HEK293 (cell line): ENCODE data around the gene SLC7A1.

Experiments used
- EGR2 ChIP-seq: fragments of 450-650 bp; formaldehyde crosslinking; IDR thresholded peaks from 2 replicates; pipeline ENCODE4 v1.5.1; 2016; ENCODE audit warnings: low read depth, missing biosample characterization, missing genetic modification characterization
- HOXD13 ChIP-seq: sonication (generic); formaldehyde crosslinking; IDR thresholded peaks from 2 replicates; pipeline ENCODE4 v1.8.0; 2022; ENCODE audit warnings: missing genetic modification reagents, borderline replicate concordance
- ZFP41 ChIP-seq: fragments of 450-650 bp; formaldehyde crosslinking; IDR thresholded peaks from 2 replicates; pipeline ENCODE4 v1.5.1; 2016; ENCODE audit warnings: missing biosample characterization, missing genetic modification characterization, borderline replicate concordance
- ZNF302 ChIP-seq: fragments of 450-650 bp; formaldehyde crosslinking; IDR thresholded peaks from 2 replicates; pipeline ENCODE4 v1.5.1; 2016; ENCODE audit warnings: missing biosample characterization, missing genetic modification characterization, low read depth
- ZNF776 ChIP-seq: fragments of 450-650 bp; formaldehyde crosslinking; IDR thresholded peaks from 2 replicates; pipeline ENCODE4 v1.5.0; 2017; ENCODE audit warnings: missing biosample characterization, missing genetic modification characterization, borderline replicate concordance
- TF ChIP-seq, protein P1 (sequence below): fragments of 450-650 bp; formaldehyde crosslinking; IDR thresholded peaks from 2 replicates; pipeline ENCODE4 v1.5.1; 2016; ENCODE audit warnings: missing biosample characterization, missing genetic modification characterization
- TF ChIP-seq, protein P2 (sequence below): fragments of 450-650 bp; formaldehyde crosslinking; conservative IDR thresholded peaks from 2 replicates; pipeline ENCODE4 v1.5.1; 2016; ENCODE audit warnings: low read depth, missing biosample characterization, missing genetic modification characterization
- TF ChIP-seq, protein P3 (sequence below): sonication (generic); formaldehyde crosslinking; IDR thresholded peaks from 2 replicates; pipeline ENCODE4 v1.8.1; 2022; ENCODE audit warnings: mild to moderate bottlenecking, moderate library complexity, missing genetic modification reagents
- TF ChIP-seq, protein P4 (sequence below): fragments of 450-650 bp; formaldehyde crosslinking; IDR thresholded peaks from 2 replicates; pipeline ENCODE4 v1.5.1; 2016; ENCODE audit warnings: missing biosample characterization, missing genetic modification characterization

DNA sequence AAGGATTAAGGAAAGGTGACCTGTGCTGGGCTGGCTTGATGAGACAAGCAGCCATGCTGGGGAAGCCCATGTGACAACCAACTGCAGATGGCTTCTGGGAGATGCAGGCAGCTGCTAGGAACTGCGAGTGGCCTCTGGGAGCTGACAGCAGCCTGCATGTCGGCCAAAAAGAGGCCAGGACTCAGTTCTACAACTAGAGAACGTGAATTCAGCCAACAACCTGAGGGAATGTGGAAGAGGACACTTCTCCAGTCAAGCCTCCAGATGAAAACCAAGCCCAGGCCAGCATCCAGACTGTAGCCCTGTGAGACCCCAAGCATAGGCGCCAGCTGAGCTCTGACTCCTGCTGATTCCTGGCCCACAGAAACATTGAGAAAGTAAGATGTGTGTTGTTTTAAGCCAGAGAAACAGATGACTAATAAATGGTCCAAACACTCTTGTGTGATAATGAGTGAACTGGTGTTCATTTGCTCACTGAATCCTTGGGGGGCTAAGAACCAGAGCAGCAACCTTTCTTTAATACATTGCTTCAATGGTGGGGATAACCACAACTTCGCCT is 45.0 kb downstream of the SLC7A1 start:
- TF ChIP-seq ZFP41 (tag by site-specific recombination): no peak
- TF ChIP-seq HOXD13 (CRISPR knock-in tag): no peak
- TF ChIP-seq, protein P1, sequence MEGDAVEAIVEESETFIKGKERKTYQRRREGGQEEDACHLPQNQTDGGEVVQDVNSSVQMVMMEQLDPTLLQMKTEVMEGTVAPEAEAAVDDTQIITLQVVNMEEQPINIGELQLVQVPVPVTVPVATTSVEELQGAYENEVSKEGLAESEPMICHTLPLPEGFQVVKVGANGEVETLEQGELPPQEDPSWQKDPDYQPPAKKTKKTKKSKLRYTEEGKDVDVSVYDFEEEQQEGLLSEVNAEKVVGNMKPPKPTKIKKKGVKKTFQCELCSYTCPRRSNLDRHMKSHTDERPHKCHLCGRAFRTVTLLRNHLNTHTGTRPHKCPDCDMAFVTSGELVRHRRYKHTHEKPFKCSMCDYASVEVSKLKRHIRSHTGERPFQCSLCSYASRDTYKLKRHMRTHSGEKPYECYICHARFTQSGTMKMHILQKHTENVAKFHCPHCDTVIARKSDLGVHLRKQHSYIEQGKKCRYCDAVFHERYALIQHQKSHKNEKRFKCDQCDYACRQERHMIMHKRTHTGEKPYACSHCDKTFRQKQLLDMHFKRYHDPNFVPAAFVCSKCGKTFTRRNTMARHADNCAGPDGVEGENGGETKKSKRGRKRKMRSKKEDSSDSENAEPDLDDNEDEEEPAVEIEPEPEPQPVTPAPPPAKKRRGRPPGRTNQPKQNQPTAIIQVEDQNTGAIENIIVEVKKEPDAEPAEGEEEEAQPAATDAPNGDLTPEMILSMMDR (tag by site-specific recombination): no peak
- TF ChIP-seq, protein P2, sequence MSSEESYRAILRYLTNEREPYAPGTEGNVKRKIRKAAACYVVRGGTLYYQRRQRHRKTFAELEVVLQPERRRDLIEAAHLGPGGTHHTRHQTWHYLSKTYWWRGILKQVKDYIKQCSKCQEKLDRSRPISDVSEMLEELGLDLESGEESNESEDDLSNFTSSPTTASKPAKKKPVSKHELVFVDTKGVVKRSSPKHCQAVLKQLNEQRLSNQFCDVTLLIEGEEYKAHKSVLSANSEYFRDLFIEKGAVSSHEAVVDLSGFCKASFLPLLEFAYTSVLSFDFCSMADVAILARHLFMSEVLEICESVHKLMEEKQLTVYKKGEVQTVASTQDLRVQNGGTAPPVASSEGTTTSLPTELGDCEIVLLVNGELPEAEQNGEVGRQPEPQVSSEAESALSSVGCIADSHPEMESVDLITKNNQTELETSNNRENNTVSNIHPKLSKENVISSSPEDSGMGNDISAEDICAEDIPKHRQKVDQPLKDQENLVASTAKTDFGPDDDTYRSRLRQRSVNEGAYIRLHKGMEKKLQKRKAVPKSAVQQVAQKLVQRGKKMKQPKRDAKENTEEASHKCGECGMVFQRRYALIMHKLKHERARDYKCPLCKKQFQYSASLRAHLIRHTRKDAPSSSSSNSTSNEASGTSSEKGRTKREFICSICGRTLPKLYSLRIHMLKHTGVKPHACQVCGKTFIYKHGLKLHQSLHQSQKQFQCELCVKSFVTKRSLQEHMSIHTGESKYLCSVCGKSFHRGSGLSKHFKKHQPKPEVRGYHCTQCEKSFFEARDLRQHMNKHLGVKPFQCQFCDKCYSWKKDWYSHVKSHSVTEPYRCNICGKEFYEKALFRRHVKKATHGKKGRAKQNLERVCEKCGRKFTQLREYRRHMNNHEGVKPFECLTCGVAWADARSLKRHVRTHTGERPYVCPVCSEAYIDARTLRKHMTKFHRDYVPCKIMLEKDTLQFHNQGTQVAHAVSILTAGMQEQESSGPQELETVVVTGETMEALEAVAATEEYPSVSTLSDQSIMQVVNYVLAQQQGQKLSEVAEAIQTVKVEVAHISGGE (tag by site-specific recombination): no peak
- TF ChIP-seq, protein P3, sequence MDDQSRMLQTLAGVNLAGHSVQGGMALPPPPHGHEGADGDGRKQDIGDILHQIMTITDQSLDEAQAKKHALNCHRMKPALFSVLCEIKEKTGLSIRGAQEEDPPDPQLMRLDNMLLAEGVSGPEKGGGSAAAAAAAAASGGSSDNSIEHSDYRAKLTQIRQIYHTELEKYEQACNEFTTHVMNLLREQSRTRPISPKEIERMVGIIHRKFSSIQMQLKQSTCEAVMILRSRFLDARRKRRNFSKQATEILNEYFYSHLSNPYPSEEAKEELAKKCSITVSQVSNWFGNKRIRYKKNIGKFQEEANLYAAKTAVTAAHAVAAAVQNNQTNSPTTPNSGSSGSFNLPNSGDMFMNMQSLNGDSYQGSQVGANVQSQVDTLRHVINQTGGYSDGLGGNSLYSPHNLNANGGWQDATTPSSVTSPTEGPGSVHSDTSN (CRISPR knock-in tag): no peak
- TF ChIP-seq, protein P4, sequence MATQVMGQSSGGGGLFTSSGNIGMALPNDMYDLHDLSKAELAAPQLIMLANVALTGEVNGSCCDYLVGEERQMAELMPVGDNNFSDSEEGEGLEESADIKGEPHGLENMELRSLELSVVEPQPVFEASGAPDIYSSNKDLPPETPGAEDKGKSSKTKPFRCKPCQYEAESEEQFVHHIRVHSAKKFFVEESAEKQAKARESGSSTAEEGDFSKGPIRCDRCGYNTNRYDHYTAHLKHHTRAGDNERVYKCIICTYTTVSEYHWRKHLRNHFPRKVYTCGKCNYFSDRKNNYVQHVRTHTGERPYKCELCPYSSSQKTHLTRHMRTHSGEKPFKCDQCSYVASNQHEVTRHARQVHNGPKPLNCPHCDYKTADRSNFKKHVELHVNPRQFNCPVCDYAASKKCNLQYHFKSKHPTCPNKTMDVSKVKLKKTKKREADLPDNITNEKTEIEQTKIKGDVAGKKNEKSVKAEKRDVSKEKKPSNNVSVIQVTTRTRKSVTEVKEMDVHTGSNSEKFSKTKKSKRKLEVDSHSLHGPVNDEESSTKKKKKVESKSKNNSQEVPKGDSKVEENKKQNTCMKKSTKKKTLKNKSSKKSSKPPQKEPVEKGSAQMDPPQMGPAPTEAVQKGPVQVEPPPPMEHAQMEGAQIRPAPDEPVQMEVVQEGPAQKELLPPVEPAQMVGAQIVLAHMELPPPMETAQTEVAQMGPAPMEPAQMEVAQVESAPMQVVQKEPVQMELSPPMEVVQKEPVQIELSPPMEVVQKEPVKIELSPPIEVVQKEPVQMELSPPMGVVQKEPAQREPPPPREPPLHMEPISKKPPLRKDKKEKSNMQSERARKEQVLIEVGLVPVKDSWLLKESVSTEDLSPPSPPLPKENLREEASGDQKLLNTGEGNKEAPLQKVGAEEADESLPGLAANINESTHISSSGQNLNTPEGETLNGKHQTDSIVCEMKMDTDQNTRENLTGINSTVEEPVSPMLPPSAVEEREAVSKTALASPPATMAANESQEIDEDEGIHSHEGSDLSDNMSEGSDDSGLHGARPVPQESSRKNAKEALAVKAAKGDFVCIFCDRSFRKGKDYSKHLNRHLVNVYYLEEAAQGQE (tag by site-specific recombination): no peak
- TF ChIP-seq ZNF302 (tag by site-specific recombination): no peak
- no peak for TF ChIP-seq EGR2 (tag by site-specific recombination)
- TF ChIP-seq ZNF776 (tag by site-specific recombination): no peak
